Liver (tissue), 3 donors: ENCODE data around the gene P3H2.

ENCODE experiments used
- RXRA ChIP-seq, 2 donors: IDR thresholded peaks; 2 replicates each; pipeline ENCODE4 v1.6.1; 2017 to 2018; ENCODE audit warnings: antibody characterized with exemption in 2 of 2, mild to moderate bottlenecking in 1 of 2
- TF ChIP-seq, protein P1 (sequence below): fragments of 150-350 bp; IDR thresholded peaks from 2 replicates; pipeline ENCODE4 v1.5.1; 2017; ENCODE audit warnings: improper control_type of control experiment, low read depth, low read length; ENCODE audit not compliant: missing input control
- donor health status: healthy.
- donor health status: healthy.

DNA sequence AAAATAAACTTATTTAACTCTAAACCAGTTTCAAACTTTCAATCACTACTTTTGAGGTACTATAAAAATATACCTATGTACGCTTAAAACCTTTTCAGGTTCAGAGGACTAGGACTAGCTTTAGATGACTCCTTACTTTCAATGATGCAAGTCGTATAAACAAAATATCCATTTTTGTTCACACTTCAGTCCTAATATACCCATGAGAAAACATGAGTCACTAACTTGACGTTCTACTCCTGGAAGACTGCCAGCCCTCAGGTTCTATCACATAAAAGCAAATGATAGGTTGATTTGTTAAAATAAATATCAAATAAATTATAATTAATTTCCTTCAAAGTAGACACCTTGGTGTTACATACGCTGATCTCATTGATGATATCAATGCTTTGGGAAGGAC is 10.6 kb upstream of the P3H2 start:
- TF ChIP-seq, protein P1, sequence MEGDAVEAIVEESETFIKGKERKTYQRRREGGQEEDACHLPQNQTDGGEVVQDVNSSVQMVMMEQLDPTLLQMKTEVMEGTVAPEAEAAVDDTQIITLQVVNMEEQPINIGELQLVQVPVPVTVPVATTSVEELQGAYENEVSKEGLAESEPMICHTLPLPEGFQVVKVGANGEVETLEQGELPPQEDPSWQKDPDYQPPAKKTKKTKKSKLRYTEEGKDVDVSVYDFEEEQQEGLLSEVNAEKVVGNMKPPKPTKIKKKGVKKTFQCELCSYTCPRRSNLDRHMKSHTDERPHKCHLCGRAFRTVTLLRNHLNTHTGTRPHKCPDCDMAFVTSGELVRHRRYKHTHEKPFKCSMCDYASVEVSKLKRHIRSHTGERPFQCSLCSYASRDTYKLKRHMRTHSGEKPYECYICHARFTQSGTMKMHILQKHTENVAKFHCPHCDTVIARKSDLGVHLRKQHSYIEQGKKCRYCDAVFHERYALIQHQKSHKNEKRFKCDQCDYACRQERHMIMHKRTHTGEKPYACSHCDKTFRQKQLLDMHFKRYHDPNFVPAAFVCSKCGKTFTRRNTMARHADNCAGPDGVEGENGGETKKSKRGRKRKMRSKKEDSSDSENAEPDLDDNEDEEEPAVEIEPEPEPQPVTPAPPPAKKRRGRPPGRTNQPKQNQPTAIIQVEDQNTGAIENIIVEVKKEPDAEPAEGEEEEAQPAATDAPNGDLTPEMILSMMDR: no peak
- no peak for TF ChIP-seq RXRA (IDR thresholded peaks at IDR 0.05)
